ENCODE results near the gene UAP1L1.
A peak's percentile ranks its signal among the peaks of the same experiment; 100 is the strongest.

Gene UAP1L1

DNA sequence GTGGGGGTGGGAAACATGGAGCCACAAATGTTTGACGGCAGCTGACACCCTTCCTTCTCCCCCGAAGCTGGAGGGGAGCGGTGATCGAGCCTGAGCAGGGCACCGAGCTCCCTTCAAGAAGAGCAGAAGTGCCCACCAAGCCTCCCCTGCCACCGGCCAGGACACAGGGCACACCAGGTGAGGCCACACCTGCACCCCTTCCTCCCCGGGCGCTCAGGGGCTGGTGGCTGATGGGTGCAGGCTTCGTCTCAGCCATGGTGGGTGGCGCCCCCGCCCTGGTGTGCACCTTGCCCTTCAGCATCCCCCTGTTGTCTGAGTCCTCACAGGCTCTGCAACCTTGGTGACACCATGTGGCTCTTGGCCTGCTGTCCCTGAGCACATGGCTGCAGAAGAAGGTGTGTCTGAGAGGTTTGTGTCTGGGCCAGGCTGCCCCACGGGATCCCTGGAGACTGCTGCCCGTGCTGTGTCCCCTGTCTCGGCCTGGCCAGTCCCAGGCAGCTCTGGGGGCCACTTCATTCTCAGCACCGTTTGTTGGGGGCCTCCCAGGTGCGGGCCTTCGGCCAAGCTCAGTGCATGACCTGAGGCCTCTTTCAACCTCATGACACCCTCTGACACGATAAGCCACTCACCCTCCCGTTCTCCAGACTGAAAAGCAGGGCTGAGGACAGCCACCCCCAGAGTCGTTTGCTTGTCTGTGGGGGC lies 20.6 kb downstream of the UAP1L1 start:
- no peak for DNase-seq (ENCODE audit: low read depth)

DNA sequence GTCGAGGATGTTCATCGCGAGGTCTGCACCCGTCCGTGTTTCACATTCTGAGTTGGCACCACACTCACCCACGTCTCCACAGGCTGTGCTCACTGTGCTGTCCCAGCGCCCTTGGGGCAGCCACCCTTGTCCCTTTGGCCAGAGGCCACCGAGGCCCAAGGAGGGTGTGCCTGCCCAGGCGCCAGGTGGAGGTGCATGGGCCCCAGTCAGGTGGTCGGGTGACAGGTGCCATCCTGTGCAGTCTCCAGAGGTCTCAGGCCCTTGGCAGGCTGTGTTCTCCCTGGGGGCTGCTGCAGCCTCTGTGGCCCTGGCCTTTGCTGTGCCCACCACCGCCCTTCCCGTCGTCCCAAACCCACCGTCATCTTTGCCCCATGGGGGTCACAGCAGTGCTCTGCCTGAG lies 21.9 kb downstream of the UAP1L1 start:
- no peak for DNase-seq (ENCODE audit: low read depth)

GRCh38 chr9:137103206-137103999 lies 26.1 kb downstream of the UAP1L1 start:
- DNase-seq (ENCODE audit: low read depth), result no peak

- DNase-seq (ENCODE audit: low read depth), result no peak
Observed at GRCh38 chr9:137105814-137106661, 28.7 kb downstream of the UAP1L1 start.

DNA sequence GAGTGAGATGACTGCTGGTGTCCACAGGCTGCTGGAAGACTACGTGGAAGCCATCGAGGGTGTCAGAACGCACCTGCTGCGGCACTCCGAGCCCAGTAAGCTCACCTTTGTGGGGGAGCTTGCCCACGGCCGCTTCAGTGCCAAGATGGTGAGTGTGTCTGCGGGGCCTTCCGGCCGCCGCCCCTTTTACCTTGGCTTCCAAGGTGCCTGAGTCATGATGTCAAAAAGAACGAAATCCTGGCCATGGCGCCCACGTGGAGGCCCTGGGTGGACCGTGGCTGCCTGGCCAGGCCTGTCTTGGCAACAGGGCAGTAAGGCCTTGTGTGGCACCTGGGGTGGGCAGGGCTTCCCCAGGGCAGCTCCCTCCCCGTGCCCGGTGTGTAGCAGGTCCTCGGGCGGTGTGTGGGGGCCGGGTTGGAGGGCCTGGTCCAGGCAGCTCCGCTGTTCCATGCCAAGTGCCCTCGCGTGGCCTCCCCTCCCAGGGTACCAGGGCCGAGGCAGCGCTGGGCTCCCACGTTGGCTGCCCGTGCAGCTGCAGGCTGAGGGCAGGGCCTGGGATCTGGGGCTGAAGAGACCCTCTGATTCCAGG lies 29.4 kb downstream of the UAP1L1 start:
- DNase-seq (ENCODE audit: low read depth), result no peak

- DNase-seq (ENCODE audit: low read depth), result no peak
Observed at GRCh38 chr9:137107312-137107921, 30.1 kb downstream of the UAP1L1 start.

- no peak for DNase-seq (ENCODE audit: low read depth)
Observed at GRCh38 chr9:137107982-137108381, 30.7 kb downstream of the UAP1L1 start.

DNA sequence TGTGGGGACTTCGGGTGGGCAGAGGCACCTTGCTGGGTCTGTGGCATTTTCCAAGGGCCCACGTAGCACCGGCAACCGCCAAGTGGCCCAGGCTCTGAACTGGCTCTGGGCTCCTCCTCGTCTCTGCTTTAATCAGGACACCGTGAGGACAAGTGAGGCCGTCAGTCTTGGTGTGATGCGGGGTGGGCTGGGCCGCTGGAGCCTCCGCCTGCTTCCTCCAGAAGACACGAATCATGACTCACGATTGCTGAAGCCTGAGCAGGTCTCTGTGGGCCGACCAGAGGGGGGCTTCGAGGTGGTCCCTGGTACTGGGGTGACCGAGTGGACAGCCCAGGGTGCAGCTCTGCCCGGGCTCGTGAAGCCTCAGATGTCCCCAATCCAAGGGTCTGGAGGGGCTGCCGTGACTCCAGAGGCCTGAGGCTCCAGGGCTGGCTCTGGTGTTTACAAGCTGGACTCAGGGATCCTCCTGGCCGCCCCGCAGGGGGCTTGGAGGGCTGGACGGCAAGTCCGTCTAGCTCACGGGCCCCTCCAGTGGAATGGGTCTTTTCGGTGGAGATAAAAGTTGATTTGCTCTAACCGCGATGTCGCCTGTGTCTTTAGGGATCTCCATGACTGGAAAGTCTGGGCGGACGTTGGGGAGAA lies 31.4 kb downstream of the UAP1L1 start:
- DNase-seq (ENCODE audit: low read depth), result no peak

DNA sequence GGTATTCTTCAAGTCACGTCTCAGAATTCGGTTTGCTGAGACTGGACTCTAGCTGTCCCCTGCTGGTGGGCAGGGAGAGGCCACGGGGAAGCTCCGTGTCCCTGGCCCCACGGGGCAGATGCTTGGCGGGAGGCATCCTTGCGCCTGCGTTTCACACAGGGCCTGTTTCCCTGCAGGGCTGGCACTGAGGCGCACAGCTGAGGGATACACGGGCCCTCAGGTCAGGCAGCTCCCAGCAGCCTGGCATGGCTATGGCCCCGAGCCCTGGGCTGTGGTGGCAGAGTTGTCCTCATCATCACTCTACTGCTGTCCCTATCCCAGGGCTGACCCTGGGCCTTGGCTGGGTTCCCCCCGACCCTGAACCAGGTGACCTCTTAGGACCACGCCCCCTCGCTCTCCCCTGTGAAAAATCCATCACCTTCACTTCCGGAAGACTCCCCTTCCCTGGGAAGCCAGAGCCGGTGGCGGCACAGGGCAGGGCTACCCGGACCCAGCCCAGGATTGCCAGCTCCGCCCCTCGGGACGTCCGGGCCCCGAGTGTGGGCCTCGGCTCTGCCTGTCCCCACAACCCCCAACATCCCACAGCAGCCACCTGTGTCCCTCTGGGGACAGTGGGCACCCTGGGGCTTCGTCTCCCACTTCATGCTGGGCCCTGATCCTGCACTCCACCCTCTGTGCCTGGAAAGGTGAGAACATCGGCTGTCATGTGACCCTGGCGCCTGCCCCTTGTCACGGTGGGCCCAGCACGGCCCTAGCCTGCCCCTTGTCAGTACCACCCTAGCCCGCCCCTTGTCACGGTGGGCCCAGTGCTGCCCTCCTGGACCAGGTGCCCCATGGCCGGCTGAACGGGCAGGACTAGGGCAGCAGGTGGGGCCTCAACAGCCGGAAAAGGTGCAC lies 32.2 kb downstream of the UAP1L1 start:
- DNase-seq (ENCODE audit: low read depth), result no peak

DNA sequence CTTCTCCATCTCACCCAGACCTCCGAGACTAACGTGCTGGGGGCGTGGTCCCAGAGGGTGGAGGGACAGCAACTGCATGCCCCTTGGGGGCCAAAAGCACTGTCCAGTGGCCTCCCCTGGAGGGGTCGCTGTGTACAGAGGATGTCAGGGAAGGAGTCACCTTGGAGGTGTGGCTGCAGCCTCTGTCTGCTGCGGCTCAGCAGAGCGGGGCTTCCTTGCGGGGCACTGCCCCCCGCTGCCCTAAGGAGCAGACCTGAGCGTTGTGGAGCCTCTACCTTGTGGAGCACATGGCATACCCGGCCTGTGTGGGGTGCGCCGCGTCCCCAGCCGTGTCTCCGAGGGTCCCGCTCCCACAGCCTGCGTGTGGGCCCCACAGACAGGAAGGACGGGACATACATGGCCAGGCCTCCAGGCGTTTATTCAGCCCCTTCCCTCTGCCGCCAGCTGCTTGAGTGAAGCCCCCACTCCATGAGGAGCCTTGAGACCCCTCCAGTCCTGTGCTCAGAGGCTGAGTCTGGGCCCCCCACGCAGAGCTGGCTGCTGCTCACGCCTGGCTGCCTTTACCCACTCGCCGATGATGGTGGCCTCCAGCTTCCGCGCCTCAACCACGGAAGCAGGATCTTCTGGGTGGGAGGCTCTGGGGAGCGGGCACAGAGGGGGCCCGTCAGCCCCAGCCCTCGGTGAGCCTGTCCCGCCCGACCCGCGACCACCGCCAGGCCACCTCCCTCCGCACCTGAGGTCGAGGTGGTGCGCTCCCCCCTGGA lies 33.0 kb downstream of the UAP1L1 start:
- no peak for DNase-seq (ENCODE audit: low read depth)

DNA sequence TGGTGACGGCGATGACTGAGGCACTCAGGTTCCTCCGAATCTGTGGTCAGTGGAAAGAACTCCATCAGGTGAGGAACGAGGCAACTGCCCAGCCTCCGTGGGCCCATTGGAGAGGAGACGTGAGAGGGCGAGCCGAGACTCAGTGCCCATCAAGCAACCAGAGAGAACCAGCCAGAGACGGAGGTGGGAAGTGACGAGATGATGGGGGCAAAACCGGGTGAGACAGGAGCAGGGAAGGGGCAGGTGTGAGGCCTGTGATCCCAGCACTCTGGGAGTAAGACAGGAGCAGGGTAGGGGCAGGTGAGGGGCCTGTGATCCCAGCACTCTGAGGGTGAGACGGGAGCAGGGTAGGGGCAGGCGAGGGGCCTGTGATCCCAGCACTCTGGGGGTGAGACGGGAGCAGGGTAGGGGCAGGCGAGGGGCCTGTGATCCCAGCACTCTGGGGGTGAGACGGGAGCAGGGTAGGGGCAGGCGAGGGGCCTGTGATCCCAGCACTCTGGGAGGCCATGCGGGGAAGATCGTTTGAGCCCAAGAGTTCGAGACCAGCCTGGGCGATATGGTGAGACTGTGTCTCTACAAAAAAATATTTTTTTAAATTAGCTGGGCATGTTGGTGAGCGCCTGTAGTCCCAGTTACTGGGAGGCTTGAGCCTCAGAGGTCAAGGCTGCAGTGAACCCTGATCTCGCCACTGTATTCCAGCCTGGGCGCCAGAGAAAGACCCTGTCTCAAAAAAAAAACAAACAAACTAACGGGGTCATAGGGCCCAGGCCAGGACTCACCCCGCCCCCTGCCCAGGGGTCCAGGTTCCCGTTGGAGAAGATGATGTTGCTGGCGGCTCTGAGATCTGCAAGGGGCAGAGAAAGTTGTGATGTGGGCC lies 33.8 kb downstream of the UAP1L1 start:
- DNase-seq (ENCODE audit: low read depth), result no peak

GRCh38 chr9:137111788-137112563 lies 34.7 kb downstream of the UAP1L1 start:
- DNase-seq (ENCODE audit: low read depth), result no peak

DNA sequence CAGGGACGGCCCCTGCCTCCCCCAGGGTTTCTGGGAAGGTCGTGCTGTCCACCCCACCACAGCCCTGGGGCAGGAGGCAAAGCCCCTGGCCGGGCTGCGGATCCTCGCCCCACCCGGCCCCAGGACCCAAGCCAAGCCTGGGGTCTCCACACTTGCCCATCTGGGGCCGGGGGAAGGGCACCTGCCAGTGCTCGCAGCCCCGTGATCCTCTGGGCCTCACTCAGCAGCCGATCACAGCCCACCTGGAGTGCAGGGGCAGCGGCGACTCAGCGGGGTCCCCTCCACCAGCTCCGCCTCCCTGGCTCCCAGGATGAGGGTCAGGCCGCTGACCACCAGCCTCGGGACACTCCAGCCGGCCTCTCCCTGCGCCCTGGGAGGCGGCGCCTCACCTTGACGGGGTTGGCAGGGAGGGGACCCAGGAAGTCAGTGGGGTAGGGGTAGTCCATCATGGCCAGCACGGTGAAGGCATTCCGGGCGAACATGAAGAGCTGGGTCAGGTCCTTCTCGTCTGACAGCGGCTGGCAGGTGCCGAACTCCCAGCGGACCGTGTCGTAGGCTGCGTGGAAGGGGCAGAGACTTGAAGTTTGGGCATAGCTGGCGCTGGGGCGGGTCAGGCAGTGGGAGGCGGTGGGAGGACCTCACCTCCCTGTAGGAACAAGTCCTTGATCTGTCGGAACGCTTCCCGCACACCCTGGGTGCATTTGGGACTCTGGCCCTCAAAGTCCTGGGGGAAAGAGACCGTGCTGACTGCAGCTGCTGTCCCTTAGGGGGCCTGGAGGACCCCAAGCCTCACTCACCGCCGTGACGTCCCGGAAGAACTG lies 35.5 kb downstream of the UAP1L1 start:
- DNase-seq (ENCODE audit: low read depth), result no peak

GRCh38 chr9:137113385-137114159 lies 36.3 kb downstream of the UAP1L1 start:
- DNase-seq (ENCODE audit: low read depth), result peak; percentile 24

DNA sequence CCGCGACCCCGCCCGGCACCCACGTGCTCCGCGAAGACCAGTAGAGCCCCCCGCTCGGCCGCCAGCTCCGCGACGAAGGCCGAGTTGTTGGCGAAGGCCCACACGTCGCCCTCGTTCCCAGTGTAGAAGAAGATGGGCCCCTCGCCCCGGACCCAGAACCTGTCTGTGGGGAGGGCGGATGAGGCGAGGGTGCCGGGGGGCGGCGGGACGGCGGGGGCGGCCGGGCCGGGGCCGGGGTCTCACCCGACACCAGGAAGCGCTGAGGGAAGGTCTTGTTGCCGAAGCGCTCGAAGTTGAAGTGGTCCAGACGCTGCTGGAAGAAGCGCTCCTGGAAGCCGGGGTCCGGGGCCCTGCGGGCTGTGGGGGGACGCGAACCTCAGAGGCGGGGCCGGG lies 36.9 kb downstream of the UAP1L1 start:
- no peak for DNase-seq (ENCODE audit: low read depth)

Measured in ELR (cell line).